DOHH2 (cell line): ENCODE data around the gene KL.

Experiments used
- H3F3A ChIP-seq: fragments of 200-600 bp; sonication (generic), shearing (Covaris generic); 2 replicates; pipeline ENCODE4 v1.6.0; 2016; ENCODE audit warnings: antibody characterized with exemption, mild to moderate bottlenecking; ENCODE audit not compliant: control insufficient read depth, insufficient read depth
- H3K27ac ChIP-seq: fragments of 200-600 bp; sonication (generic); 2 replicates; pipeline ENCODE4 v1.5.1; 2014; ENCODE audit warnings: low read depth, mild to moderate bottlenecking, low read length, moderate library complexity
- H3K27me3 ChIP-seq: fragments of 200-600 bp; sonication (generic); 2 replicates; pipeline ENCODE4 v1.6.1; 2014; ENCODE audit warnings: mild to moderate bottlenecking, low read length, mixed read lengths; ENCODE audit not compliant: control insufficient read depth
- H3K36me3 ChIP-seq: fragments of 200-600 bp; sonication (generic); 2 replicates; pipeline ENCODE4 v1.6.1; 2014; ENCODE audit warnings: mild to moderate bottlenecking, low read length, moderate library complexity, mixed read lengths; ENCODE audit not compliant: control insufficient read depth
- H3K4me1 ChIP-seq: fragments of 200-600 bp; sonication (generic); 2 replicates; pipeline ENCODE4 v1.6.1; 2014; ENCODE audit warnings: mild to moderate bottlenecking, low read length, mixed read lengths; ENCODE audit not compliant: control insufficient read depth
- H3K4me2 ChIP-seq: fragments of 200-600 bp; sonication (generic); 2 replicates; pipeline ENCODE4 v1.6.0; 2014; ENCODE audit warnings: mild to moderate bottlenecking, low read length, moderate library complexity
- H3K4me3 ChIP-seq: fragments of 200-600 bp; sonication (generic); 2 replicates; pipeline ENCODE4 v1.5.1; 2014; ENCODE audit warnings: mild to moderate bottlenecking, low read length, mixed read lengths
- H3K79me2 ChIP-seq: fragments of 200-600 bp; sonication (generic); 2 replicates; pipeline ENCODE4 v1.6.1; 2014; ENCODE audit warnings: mild to moderate bottlenecking, low read length, mixed read lengths; ENCODE audit not compliant: control insufficient read depth
- H3K9me2 ChIP-seq: fragments of 200-600 bp; sonication (generic); replicated peaks from 2 replicates; pipeline ENCODE4 v1.6.1; 2014; ENCODE audit warnings: mild to moderate bottlenecking, low read length, mixed read lengths; ENCODE audit not compliant: control insufficient read depth
- H3K9me3 ChIP-seq: fragments of 200-600 bp; sonication (generic); 2 replicates; pipeline ENCODE4 v1.6.1; 2014; ENCODE audit warnings: antibody characterized with exemption, low read length, mixed read lengths; ENCODE audit not compliant: control insufficient read depth, insufficient read depth
- H4K20me1 ChIP-seq: fragments of 200-600 bp; sonication (generic); 2 replicates; pipeline ENCODE4 v1.6.0; 2014; ENCODE audit warnings: low read depth, mild to moderate bottlenecking, antibody characterized with exemption, low read length, moderate library complexity; ENCODE audit not compliant: control insufficient read depth, insufficient read depth
- CTCF ChIP-seq: fragments of 200-600 bp; sonication (generic); IDR thresholded peaks from one replicate; pipeline ENCODE4 v1.5.1; 2014; ENCODE audit warnings: antibody characterized with exemption, mild to moderate bottlenecking, low read depth, low read length; ENCODE audit not compliant: poor library complexity, severe bottlenecking
- EZH2phosphoT487 ChIP-seq: fragments of 200-600 bp; sonication (generic); IDR thresholded peaks from 2 replicates; pipeline ENCODE4 v1.6.1; 2017; ENCODE audit warnings: borderline replicate concordance, mild to moderate bottlenecking, antibody characterized with exemption, low read length, moderate library complexity, mixed read lengths

KL gene

GRCh38 chr13:33091415-33091774 lies 75.2 kb downstream of the KL start:
- Histone ChIP-seq H3K4me1 (no peaks in the 10 kb centered on the region), H3K4me2 (no peak overlapping the region), H3K79me2 (no peaks in the 10 kb centered on the region), H3K36me3 (no peaks in the 10 kb centered on the region), H3K27me3 (no peaks in the 10 kb centered on the region), H3K9me3 (no peaks in the 10 kb centered on the region), H3K4me3 (no peak overlapping the region), H4K20me1 (no peaks in the 10 kb centered on the region), H3F3A (no peaks in the 10 kb centered on the region), H3K27ac (no peak overlapping the region), H3K9me2 (no peaks in the 10 kb centered on the region)
- TF ChIP-seq CTCF (no peak), EZH2phosphoT487 (no peak)

GRCh38 chr13:33092073-33092987 lies 76.1 kb downstream of the KL start:
- no peaks in the 10 kb centered on the region for H3K36me3 ChIP-seq
- no peaks in the 10 kb centered on the region for H3K9me3 ChIP-seq
- H4K20me1 ChIP-seq = no peaks in the 10 kb centered on the region
- no peaks in the 10 kb centered on the region for H3K4me1 ChIP-seq
- no peak overlapping the region for H3K27ac ChIP-seq
- H3K79me2 ChIP-seq = no peaks in the 10 kb centered on the region
- TF ChIP-seq CTCF (no peak), EZH2phosphoT487 (no peak)
- no peaks in the 10 kb centered on the region for H3K27me3 ChIP-seq
- no peaks in the 10 kb centered on the region for H3F3A ChIP-seq
- no peak overlapping the region for H3K4me2 ChIP-seq
- H3K9me2 ChIP-seq = no peaks in the 10 kb centered on the region
- H3K4me3 ChIP-seq = no peak overlapping the region

GRCh38 chr13:33096886-33097605 lies 80.8 kb downstream of the KL start:
- Histone ChIP-seq H3K79me2 (no peaks in the 10 kb centered on the region), H4K20me1 (no peaks in the 10 kb centered on the region), H3F3A (no peaks in the 10 kb centered on the region), H3K4me2 (no peak overlapping the region), H3K9me2 (no peaks in the 10 kb centered on the region), H3K27ac (no peak overlapping the region), H3K36me3 (no peaks in the 10 kb centered on the region), H3K4me3 (no peak overlapping the region), H3K9me3 (0 out of 2 replicates have a peak, but pooled peaks cover 2% of the 10 kb centered on the region), H3K27me3 (no peaks in the 10 kb centered on the region; the same call in 1 of the 2 replicates), H3K4me1 (no peaks in the 10 kb centered on the region)
- TF ChIP-seq EZH2phosphoT487 (no peak), CTCF (no peak)
